Measurements from ENCODE around the gene GNG14. TPM values are rescaled to one million over a fixed set of nuclear protein-coding genes. Genes with fewer than 3 reads are reported as not detected.

The GNG14 gene
- total RNA-seq, 1 donor from 2014 or later, result not detected

- peaks cover 68% of the 10 kb centered on the region for H3K36me3 Mint-ChIP-seq (ENCODE audit: low read depth)
- H3K27me3 Mint-ChIP-seq, result no peaks in the 10 kb centered on the region
- ATAC-seq (ENCODE audit: low read depth), result peak; percentile 69
- intact Hi-C loops (cut with micrococcal nuclease), result no loop called here
- POLR2A ChIA-PET, result no interaction called here
- no peak for DNase-seq
- CTCF ChIA-PET, result no interaction called here
- peaks cover 1% of the 10 kb centered on the region for H3K4me1 Mint-ChIP-seq
- H3K27ac Mint-ChIP-seq, result no peak overlapping the region
- H3K9me3 Mint-ChIP-seq, result no peaks in the 10 kb centered on the region
- TF ChIP-seq, protein P1, sequence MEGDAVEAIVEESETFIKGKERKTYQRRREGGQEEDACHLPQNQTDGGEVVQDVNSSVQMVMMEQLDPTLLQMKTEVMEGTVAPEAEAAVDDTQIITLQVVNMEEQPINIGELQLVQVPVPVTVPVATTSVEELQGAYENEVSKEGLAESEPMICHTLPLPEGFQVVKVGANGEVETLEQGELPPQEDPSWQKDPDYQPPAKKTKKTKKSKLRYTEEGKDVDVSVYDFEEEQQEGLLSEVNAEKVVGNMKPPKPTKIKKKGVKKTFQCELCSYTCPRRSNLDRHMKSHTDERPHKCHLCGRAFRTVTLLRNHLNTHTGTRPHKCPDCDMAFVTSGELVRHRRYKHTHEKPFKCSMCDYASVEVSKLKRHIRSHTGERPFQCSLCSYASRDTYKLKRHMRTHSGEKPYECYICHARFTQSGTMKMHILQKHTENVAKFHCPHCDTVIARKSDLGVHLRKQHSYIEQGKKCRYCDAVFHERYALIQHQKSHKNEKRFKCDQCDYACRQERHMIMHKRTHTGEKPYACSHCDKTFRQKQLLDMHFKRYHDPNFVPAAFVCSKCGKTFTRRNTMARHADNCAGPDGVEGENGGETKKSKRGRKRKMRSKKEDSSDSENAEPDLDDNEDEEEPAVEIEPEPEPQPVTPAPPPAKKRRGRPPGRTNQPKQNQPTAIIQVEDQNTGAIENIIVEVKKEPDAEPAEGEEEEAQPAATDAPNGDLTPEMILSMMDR (IDR thresholded peaks at IDR 0.05), result no peak
- no peak overlapping the region for H3K4me3 Mint-ChIP-seq
Measured at GRCh38 chr19:12703046-12703445, 15.2 kb downstream of the GNG14 start.

- peaks cover 78% of the 10 kb centered on the region for H3K36me3 Mint-ChIP-seq (ENCODE audit: low read depth)
- no peak for ATAC-seq (ENCODE audit: low read depth)
- CTCF ChIA-PET, result no interaction called here
- no peak for DNase-seq
- no peaks in the 10 kb centered on the region for H3K27me3 Mint-ChIP-seq
- TF ChIP-seq, protein P1 (IDR thresholded peaks at IDR 0.05), result no peak
- POLR2A ChIA-PET, result no interaction called here
- no peaks in the 10 kb centered on the region for H3K4me1 Mint-ChIP-seq
- H3K27ac Mint-ChIP-seq, result no peak overlapping the region
- H3K9me3 Mint-ChIP-seq, result no peaks in the 10 kb centered on the region
- intact Hi-C loops (cut with micrococcal nuclease), result no loop called here
- no peak overlapping the region for H3K4me3 Mint-ChIP-seq
Measured at GRCh38 chr19:12705169-12705568, 17.4 kb downstream of the GNG14 start.

- Mint-ChIP-seq H3K4me3 (no peak overlapping the region), H3K4me1 (no peaks in the 10 kb centered on the region), H3K27me3 (no peaks in the 10 kb centered on the region), H3K36me3 (ENCODE audit: low read depth) (peaks cover 82% of the 10 kb centered on the region), H3K27ac (no peak overlapping the region), H3K9me3 (no peaks in the 10 kb centered on the region)
- ChIA-PET POLR2A (no interaction called here), CTCF (no interaction called here)
- TF ChIP-seq, protein P1 (IDR thresholded peaks at IDR 0.05), result no peak
- ATAC-seq (ENCODE audit: low read depth) (no peak), DNase-seq (no peak)
- intact Hi-C loops (cut with micrococcal nuclease), result no loop called here
Measured at GRCh38 chr19:12705654-12706331, 18.0 kb downstream of the GNG14 start.

DNA sequence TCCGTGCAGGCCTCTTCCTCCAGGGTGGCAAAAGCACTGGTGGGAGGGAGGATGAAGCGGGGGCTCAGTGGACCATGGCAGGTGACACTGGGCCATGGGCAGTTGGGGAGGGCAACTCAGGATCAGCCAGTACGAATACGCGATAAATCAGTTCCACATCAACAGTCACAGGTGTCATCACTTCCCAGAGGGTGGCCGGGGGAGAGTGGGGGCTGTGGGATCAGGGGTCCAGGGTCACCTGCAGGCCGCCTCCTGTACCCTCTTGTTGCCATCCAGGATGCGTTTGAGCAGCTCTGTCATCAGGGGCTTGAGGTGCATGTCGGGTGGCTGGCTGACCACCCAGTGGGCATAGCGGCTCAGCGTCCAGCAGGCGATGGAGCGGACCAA lies 18.5 kb downstream of the GNG14 start:
- no peaks in the 10 kb centered on the region for H3K27me3 Mint-ChIP-seq
- ATAC-seq (ENCODE audit: low read depth) (no peak), DNase-seq (no peak)
- H3K36me3 Mint-ChIP-seq (ENCODE audit: low read depth), result peaks cover 82% of the 10 kb centered on the region
- TF ChIP-seq, protein P1 (IDR thresholded peaks at IDR 0.05), result no peak
- ChIA-PET POLR2A (no interaction called here), CTCF (no interaction called here)
- H3K27ac Mint-ChIP-seq, result no peak overlapping the region
- no peaks in the 10 kb centered on the region for H3K4me1 Mint-ChIP-seq
- no peaks in the 10 kb centered on the region for H3K9me3 Mint-ChIP-seq
- H3K4me3 Mint-ChIP-seq, result no peak overlapping the region
- intact Hi-C loops (cut with micrococcal nuclease), result no loop called here

DNA sequence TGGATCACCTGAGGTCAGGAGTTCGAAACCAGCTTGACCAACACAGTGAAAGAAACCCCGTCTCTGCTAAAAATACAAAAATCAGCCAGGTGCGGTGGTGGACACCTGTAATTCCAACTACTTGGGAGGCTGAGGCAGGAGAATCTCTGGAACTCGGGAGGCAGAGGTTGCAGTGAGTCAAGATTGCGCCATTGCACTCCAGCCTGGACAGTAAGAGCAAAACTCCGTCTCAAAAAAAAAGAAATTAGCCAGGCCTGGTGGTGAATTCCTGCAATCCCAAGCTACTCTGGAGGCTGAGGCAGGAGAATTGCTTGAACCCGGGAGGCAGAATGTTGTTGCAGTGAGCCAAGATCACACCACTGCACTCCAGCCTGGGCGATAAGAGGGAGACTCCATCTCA lies 20.8 kb downstream of the GNG14 start:
- TF ChIP-seq, protein P1 (IDR thresholded peaks at IDR 0.05), result no peak
- H3K4me1 Mint-ChIP-seq, result no peaks in the 10 kb centered on the region
- ChIA-PET CTCF (no interaction called here), POLR2A (no interaction called here)
- no peak overlapping the region for H3K27ac Mint-ChIP-seq
- no peaks in the 10 kb centered on the region for H3K9me3 Mint-ChIP-seq
- no peaks in the 10 kb centered on the region for H3K27me3 Mint-ChIP-seq
- peaks cover 76% of the 10 kb centered on the region for H3K36me3 Mint-ChIP-seq (ENCODE audit: low read depth)
- no peak for DNase-seq
- no peak for ATAC-seq (ENCODE audit: low read depth)
- intact Hi-C loops (cut with micrococcal nuclease), result no loop called here
- no peak overlapping the region for H3K4me3 Mint-ChIP-seq

Data from activated B cell treated with CpG ODN at 0.5 μM for 24 hours (primary cell).